Measurements from ENCODE around the gene FOXP1. TPM values are rescaled to one million over a fixed set of nuclear protein-coding genes. Genes with fewer than 3 reads are reported as not detected.

The FOXP1 gene
- total RNA-seq, 2 donors from 2014 or later = 42.1 to 50.0 TPM

DNA sequence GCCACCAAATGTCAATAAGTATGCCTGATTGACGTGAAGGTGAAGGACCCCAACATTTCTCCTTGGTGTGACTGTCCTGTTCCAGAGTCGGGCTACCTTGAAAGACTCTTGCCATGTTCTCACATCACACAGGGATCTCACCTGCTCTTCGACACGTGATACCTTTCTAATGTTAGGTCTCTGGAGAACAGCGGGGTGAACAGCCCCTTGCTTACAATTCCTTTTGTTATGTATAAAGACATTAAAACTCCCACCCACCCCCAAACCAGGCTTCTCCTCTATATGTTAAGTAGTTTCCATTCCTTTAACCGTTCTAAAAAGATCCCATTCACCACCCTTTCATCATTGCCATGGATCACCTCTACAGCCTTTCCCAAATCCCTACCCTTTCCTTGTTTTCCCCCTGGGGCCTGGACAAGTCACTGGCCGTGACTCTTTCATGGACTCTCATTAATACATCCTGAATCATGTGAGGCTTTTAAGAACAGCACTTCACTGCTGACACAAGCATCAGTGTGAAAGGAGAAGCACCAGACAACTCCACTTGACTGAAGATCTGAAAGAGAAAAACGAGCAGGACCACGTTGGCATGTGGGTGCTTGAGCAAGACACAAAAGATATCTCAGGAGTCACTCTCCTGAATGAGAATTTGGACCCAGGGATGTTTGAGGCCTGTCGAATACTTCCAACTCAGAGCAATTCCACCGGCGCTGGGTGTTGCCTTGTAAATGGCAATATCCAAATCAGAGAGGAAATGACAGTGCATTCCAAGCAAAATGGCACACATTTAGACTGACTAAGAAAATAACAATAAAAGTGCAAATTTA, 115.0 kb downstream of the FOXP1 start:
- peak; percentile 54 for DNase-seq
- ATAC-seq = peak; percentile 80 to 83
- intact Hi-C loops (cut with DNase I) = no loop called here

DNA sequence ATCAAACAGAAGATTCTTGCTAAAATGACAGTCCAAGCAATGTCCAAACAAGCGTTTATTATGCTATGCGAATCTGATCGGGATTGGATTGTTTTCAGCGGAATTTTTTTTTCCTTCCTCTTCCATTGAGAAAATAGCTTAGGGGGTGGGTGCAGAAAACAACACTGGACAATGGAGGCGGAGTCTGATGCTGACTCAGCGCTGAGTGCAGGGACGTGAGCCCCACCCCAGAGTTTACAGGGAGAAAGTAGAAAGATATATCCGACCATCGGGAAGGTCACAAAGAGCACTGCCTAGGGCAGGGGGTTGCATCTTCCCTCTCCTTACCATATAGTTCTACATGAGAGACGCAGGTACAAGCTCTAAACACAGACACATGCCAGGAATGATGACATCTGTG, 117.0 kb downstream of the FOXP1 start:
- ATAC-seq (peak in 1 of 2 donors; percentile 45), DNase-seq (peak; percentile 42)
- intact Hi-C loops (cut with DNase I) = no loop called here

DNA sequence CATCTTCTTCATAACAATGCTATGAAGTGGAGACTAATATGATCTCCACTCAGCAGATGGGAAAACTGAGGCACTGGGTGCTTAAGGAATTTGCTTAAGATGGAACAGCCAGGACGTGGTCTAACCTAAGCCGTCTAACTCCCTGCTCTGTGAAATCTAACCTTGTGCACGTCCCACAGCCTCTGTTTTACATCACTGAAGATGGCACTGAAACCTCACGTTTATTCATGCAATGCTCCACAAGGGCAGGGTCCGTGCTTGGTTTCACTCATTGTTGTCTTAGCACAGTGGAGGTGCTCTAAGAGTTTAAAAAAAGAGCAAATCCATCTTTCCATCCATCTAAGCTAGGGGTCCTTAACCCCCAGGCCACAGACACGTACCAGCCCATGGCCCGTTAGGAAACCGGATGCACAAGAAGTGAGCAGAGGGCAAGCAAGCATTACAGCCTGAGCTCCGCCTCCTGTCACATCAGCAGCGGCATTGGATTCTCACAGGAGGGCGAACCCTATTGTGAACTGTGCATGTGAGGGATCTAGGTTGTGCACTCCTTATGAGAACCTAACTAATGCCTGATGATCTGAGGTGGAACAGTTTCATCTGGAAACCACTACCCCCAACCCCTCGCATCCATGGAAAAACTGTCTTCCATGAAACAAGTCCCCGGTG, 118.0 kb downstream of the FOXP1 start:
- DNase-seq = no peak
- no peak for ATAC-seq
- intact Hi-C loops (cut with DNase I) = no loop called here

DNA sequence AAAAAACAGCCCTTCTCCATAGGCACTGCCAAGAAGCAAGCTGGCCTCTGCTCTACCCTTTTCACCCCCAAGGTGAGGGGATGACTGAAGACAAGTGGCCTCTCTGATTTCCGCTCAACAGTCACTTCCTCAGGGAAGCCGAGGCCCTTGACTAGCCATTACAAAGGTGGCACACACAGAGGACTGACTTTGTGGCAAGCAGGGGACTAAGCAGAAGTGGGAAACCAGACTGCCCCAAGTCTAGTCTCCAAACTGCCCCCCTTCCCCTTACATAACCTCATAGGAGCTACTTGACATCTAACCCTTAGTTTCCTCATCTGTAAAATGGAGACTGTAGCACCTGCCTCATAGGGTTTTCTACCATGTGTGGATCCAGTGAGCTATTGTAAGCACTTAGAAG, 118.9 kb downstream of the FOXP1 start:
- intact Hi-C loops (cut with DNase I) = no loop called here
- DNase-seq (no peak), ATAC-seq (no peak)

DNA sequence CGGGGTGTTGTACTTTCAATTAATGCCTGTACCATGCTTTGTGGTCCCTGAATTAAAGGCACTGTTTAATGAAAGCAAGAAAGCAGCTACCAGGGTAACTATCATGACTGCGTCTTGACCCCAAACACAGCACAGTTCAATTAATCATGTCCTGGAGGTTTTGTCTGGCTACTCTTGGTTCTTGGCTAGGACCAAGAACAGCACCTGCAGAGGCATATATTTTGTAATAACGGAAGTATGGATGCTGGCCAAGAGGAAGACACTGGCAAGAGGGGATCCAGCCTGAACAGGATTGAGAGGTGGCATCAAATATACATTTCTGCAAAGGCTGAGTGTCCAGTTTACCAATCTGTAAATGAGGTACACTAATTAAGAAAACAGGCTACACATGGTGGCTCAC, 119.9 kb downstream of the FOXP1 start:
- ATAC-seq = no peak

DNA sequence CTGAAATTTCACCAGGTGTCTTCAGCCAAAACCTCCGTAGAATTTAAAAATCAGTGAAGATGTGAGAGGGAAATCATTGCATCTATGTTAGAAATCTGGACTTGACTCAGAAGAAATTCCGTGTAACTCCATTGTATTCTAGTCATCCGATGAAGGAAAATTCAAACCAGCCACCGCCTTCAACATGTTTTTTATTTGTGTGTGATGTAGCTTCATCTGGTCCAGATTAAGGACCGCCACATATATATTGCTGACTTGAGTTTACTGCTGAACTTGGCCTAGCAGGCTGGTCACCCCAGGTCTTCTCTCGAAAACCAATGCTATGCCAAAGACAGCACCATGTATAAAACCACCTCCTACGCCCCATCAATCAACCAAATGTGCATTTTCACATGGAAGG, 120.9 kb downstream of the FOXP1 start:
- ATAC-seq (no peak), DNase-seq (no peak)
- intact Hi-C loops (cut with DNase I) = no loop called here

More for the DNA sequence above, 119.9 kb downstream of the FOXP1 start:
- intact Hi-C loops (cut with DNase I) = no loop called here
- DNase-seq = no peak

DNA sequence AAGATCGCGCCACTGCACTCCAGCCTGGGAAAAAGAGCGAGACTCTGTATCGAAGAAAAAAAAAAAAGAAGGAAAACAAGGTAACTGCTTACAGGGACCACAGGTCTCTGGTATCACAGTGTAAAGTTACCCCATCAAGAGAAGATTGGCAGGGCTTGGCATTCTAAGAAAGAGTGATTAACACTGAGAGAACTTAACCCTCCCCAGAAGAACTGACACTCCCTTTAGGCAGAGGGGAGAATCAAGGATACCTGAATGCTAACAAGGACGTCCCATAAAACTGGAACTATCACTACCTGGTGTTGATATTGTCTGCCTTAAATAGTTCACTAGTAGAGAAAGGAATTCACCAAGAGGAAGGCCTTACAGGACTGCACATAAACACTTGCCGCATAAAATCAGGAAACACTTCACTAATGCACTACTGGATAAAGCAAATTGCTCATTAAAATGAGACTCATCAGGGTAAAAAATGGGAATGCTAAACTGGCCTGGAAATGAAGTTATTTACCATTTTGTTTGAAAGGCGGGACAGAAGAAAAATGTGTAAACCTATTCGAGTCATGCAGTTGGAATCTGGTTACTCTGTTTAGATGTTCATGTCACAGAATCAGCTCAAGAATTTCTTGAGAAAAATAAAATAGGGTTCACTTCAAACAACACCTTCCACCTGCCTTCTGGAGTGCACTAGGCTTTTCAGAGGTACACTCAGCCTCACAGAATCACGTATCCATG, 121.6 kb downstream of the FOXP1 start:
- intact Hi-C loops (cut with DNase I) = no loop called here
- no peak for DNase-seq
- ATAC-seq = peak in 1 of 2 donors; percentile 14

DNA sequence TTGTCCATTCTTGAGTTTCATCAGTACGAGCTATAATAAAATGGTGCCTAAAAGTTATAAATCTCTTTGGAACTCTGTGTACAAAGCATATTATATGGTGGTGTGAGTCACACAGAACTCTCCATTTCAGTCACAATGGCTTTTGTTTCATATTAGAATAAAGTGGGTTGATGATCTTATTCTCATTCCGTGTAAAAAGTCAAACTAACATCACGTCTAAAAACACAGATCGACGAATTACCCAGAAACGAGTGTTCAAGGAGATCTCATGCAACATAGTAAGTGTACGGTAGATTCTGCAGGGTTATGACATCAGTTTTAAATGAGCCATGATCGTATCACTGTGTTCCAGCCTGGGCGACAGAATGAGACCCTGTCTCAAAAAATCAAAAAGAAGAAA, 122.4 kb downstream of the FOXP1 start:
- ATAC-seq (no peak), DNase-seq (no peak)
- intact Hi-C loops (cut with DNase I) = no loop called here

DNA sequence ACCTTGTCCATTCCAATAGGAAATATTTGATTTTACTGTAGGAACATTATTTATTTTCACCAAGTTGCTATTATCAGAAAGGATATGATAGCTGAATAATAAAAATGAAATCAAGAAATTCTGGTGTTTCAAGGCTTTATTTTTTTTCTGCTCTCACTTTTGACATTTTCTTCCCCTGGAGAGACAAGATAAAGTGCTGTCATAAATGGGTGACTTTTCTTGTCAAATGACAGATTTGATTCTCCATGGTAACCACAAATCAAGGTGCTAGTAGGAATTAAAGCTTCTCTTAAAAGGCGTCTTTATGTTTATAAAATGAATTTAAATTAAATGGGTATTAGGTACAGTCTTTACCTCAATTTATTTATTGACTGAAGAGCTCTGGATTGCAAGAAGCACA, 124.6 kb downstream of the FOXP1 start:
- intact Hi-C loops (cut with DNase I) = no loop called here
- ATAC-seq (no peak), DNase-seq (no peak)

DNA sequence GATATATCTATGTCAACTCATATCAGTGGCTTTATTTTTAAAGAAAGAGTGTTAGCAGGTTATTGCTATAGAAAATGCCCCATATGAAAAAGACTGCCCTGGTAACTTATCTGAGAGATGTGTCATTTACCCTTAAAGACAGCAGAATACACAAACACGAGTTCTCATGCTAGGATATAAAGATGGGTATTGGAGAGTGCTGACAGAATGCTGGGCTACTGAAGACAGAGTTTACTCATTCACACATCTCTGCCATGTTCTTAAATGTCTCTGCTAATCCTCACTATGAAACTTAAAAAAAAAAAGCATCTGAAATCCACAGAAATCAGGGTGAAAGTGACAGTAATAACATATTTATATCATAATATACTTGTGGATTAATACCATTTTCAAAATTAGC, 126.7 kb downstream of the FOXP1 start:
- intact Hi-C loops (cut with DNase I) = no loop called here
- DNase-seq = no peak
- ATAC-seq = no peak

DNA sequence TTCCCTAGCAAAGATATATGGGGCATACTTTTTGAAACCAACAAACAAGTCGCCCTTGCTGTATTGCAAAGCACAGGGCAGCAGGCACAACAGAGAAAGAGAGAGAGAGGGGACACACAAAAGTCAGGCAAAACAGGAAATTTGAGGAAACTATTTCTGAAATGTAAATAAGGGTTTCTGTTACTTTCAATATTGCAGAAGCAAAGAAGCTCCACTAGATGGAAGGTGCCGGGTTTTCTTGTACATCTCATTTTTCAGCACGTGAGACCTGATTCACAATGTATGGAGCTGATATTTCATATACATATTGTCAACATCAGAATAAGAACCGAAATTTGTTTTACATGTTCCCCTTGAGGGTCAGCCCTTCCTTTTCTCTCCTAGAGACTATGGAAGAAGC, 127.4 kb downstream of the FOXP1 start:
- DNase-seq (no peak), ATAC-seq (no peak)
- intact Hi-C loops (cut with DNase I) = no loop called here

DNA sequence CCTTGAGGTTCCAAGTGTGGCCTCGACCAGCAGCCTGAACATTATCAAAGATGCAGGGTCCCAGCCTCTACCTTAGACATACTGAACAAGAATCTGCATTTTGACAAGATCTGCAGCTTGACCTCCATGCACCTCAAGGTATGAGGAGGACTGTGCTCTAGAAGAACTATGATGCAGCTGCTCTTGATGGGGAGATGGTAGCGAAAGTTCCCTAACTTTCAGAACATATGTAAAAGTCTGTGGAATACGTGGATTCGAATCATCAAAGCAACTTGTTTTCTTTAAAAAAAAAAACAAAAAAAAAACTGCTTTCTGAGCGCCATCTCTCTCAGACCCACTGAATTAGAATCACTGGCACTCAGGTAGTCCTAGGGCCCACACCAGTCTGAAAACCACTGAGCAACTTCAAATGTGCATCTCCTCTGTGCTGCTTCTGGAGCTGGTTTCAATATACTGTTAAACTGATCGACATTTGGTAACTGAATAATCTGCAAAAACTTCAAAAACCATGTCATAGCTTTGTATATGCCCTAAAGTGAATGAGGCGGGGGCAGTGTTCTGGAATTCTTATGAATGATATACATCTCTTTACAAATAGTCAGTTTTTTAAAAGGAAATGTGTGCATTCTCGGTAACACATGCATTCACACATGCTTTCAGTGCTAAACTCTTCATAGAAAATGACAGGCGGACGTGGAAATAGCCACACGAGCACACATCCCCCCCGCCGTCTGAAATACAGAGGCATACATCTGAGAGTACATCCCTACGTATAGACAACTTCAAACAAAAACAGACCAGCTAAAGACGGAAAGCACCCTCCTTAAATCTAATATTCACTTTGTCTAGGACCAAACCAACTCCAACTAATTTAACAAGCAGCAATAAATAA, 128.8 kb downstream of the FOXP1 start:
- no peak for DNase-seq
- intact Hi-C loops (cut with DNase I) = no loop called here
- no peak for ATAC-seq

DNA sequence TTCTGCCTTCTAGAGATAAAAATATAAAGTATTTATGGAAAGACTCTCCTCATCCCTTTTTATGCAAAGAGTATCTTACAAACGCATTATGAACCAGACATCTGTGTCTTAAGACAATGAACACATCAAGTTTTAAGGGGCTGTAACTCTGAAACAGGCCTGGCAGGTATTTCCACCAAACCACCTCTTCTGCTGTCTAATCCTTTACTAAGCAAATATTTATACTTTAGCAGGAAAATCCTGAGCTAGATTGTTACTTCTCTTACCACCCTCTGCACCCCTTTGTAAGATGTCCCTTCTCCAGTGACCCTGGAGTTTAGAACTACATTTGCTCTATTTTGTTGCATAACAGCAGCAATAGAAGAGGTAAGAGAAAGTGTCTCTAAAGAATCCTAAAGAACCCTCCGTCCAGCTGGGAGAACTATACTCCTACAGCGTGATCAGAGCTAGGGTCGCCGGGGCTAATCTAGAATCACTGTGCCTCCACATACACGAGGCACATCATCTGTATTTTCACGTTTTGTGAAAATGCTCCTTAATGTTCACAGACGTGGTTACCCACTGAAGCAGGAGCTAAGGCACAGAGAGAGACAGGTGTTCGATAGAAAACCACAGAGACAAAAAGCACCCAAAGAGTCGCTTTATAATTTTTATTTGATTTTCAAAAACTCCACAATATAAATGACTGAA, 129.6 kb downstream of the FOXP1 start:
- DNase-seq (no peak), ATAC-seq (no peak)
- intact Hi-C loops (cut with DNase I) = no loop called here

DNA sequence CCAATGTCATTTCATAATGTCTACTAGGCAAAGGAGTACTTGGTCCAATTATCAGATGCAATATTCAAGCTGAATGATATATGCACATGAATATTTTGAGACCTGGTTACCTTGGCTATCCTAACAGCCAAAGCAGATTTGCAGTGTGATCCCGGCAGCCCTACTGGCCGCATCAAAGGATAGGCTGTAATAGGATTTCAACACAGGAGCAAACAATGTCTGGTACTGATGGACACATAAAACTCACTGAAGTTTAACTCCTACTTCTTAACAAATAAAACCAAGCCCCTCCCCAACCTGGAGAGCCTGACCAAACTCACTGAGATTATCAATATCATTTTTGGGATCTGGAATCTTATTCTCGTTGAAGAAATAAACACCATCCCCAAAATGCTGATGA, 130.2 kb downstream of the FOXP1 start:
- ATAC-seq = no peak
- intact Hi-C loops (cut with DNase I) = no loop called here
- DNase-seq = no peak

DNA sequence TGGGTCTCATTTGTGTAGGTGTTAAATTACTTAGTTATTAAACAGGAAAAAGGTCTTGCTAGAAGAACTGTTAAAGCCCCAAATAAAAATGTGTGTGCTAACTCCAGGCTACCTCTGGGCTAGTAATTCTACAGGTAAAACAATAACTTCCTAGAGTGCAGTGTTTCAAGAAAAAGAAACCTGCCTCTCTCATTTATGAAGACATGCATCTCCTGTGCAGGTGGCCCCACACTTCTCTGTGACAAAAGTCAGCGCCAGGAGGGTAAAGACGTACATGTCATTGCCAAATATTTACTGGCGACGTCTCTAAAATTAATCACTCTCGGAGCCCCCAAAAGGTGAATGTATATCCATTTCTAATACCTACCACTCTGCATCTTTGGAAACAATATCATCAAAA, 131.7 kb downstream of the FOXP1 start:
- ATAC-seq = no peak
- intact Hi-C loops (cut with DNase I) = no loop called here
- no peak for DNase-seq

DNA sequence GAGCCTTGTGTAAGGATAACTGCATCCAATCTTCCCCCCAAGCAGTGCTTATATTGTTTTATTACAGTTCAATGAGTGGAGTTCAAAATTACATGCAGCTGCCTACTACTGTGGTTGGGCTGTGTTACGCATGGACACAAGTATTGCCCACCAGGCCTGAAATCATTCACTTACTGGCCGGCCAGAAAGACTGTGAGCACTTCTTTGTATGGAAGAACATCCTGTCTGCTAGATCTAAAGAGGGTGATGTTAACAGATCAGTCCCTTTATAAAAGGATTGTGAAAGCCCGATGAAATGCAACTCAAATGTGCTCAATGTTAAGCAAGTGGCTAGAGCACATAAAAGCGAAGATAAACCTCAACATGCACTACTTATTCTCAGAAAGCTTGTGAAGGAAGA, 132.5 kb downstream of the FOXP1 start:
- intact Hi-C loops (cut with DNase I) = no loop called here
- DNase-seq (no peak), ATAC-seq (no peak)

DNA sequence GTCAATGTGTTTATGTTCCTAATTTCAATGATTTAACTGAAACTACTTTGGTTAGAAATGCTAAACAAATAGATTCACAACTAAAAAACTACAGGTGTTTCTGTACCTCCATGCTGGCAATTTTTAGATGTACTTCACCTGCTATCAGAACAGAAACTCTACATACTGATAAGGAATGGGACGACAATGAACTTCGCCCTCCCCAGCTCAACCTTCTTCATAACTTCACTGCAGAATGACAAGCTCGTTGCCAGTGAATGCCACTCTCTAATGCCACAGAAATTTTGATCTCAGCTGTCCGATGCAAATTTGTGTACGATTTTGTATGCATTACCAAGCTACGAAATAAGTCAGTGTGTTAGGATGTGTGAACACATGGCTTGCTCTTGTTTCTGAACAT, 133.4 kb downstream of the FOXP1 start:
- ATAC-seq = no peak
- no peak for DNase-seq
- intact Hi-C loops (cut with DNase I) = no loop called here

DNA sequence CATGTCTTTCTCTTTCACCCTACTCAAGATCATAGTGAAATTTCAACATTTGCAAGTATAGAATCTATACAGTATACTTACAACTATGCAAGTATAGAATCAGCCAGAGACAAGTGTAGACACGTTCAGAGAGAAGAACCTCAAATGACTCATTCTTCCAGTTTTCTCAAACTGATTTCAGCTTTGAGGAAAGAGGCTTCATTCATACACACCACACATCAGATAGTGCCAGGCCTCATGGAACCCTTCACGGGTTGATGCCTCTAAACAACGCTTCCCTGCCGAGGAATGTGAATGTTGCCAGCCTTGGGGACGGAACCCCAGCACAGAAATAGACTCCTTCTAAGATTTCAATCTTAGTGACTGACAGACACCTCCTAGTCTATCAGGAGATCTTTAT, 135.7 kb downstream of the FOXP1 start:
- ATAC-seq = no peak
- intact Hi-C loops (cut with DNase I) = no loop called here
- DNase-seq = no peak

DNA sequence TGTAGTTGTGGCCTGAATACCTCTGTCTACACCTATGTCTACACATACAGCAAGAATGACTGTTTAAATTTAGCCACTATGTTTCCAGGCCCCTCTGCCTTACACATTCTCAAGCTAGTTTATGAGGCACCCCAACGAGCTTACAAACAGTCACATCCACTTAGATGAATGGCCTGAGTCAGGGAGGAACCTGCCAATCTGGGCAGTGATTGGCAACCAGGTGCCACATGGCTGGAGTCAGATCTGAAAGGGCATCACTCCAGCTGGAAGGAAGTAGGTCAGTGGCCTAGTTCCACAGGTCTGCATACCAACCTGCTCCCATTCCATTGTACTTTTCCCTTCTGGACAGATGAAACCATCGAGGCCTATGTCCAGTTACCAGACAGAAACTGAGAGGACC, 136.3 kb downstream of the FOXP1 start:
- DNase-seq (no peak), ATAC-seq (no peak)
- intact Hi-C loops (cut with DNase I) = no loop called here

All from left cardiac atrium (tissue), 4 donors.